Large intestine (tissue), 12 donors: ENCODE measurements around the gene MRPL16. TPM values are rescaled to one million over a fixed set of nuclear protein-coding genes. Genes with fewer than 3 reads are reported as not detected.
"Not testable (repeated sequence)": the region's sequence is repeated elsewhere in the genome, so short reads cannot be mapped to it uniquely, and the experiment has no call there.

Experiments
- DNase-seq, 2 donors: peaks; one replicate each; pipeline versions ENCODE4 v3.0.0 to v3.0.0-alpha.2; 2013
- H3K27ac ChIP-seq: one replicate; pipeline ENCODE4 v1.5.1; 2013; ENCODE audit warnings: low read length
- H3K27me3 ChIP-seq: 2 replicates; pipeline ENCODE4 v1.6.1; 2013; ENCODE audit warnings: low read length; ENCODE audit not compliant: control insufficient read depth, insufficient read depth
- H3K36me3 ChIP-seq: 2 replicates; pipeline ENCODE4 v1.6.1; 2013; ENCODE audit warnings: low read length; ENCODE audit not compliant: control insufficient read depth, insufficient read depth
- H3K4me1 ChIP-seq: one replicate; pipeline ENCODE4 v1.6.1; 2013; ENCODE audit warnings: low read length; ENCODE audit not compliant: control insufficient read depth, insufficient read depth
- H3K4me3 ChIP-seq: one replicate; pipeline ENCODE4 v1.5.1; 2013; ENCODE audit warnings: low read length
- H3K9me3 ChIP-seq: one replicate; pipeline ENCODE4 v1.6.1; 2013; ENCODE audit warnings: mild to moderate bottlenecking, low read depth, low read length, moderate library complexity; ENCODE audit not compliant: control insufficient read depth
- WGBS: methylation state at CpG from one replicate; pipeline ENCODE4 v1.1.5; 2013; ENCODE audit warnings: low lambda C conversion rate; ENCODE audit not compliant: insufficient coverage; 5-methylcytosine and 5-hydroxymethylcytosine counted together
- long read RNA-seq, 11 donors: transcript quantifications; one replicate each; lab custom pipeline, GENCODE V29; 2026
- polyA plus RNA-seq: library from polyadenylated mRNA; unstranded; fragments of 120-200 nt; gene quantifications from one replicate; pipeline ENCODE4 v1.2.1, GENCODE V29; 2013

Gene MRPL16
- polyA plus RNA-seq, result 52.4 TPM
- long read RNA-seq, donor 1, transcript MRPL16-201 (4 exons, 1,182 nt), result major isoform, 23 of 24 reads
- long read RNA-seq, donor 1, partial matches to known transcripts, result 0 of 24 reads
- long read RNA-seq, donor 1, other reads (novel, unspliced or antisense), result 0 of 24 reads
- long read RNA-seq, donor 2, transcript MRPL16-201 (4 exons, 1,182 nt), result major isoform, 47 of 49 reads
- long read RNA-seq, donor 2, partial matches to known transcripts, result 0 of 49 reads
- long read RNA-seq, donor 2, other reads (novel, unspliced or antisense), result 0 of 49 reads
- long read RNA-seq, donor 3, result 0 reads
- long read RNA-seq, donor 4, transcript MRPL16-201 (4 exons, 1,182 nt), result major isoform, 6 of 6 reads
- long read RNA-seq, donor 4, partial matches to known transcripts, result 0 of 6 reads
- long read RNA-seq, donor 4, other reads (novel, unspliced or antisense), result 0 of 6 reads
- long read RNA-seq, donor 5, transcript MRPL16-201 (4 exons, 1,182 nt), result major isoform, 25 of 25 reads
- long read RNA-seq, donor 5, partial matches to known transcripts, result 0 of 25 reads
- long read RNA-seq, donor 5, other reads (novel, unspliced or antisense), result 0 of 25 reads
- long read RNA-seq, donor 6, transcript MRPL16-201 (4 exons, 1,182 nt), result major isoform, 32 of 33 reads
- long read RNA-seq, donor 6, partial matches to known transcripts, result 0 of 33 reads
- long read RNA-seq, donor 6, other reads (novel, unspliced or antisense), result 0 of 33 reads
- long read RNA-seq, donor 7, transcript MRPL16-201 (4 exons, 1,182 nt), result major isoform, 17 of 18 reads
- long read RNA-seq, donor 7, partial matches to known transcripts, result 0 of 18 reads
- long read RNA-seq, donor 7, other reads (novel, unspliced or antisense), result 0 of 18 reads
- long read RNA-seq, donor 8, transcript MRPL16-201 (4 exons, 1,182 nt), result major isoform, 59 of 60 reads
- long read RNA-seq, donor 8, partial matches to known transcripts, result 0 of 60 reads
- long read RNA-seq, donor 8, other reads (novel, unspliced or antisense), result 0 of 60 reads
- long read RNA-seq, donor 9, transcript MRPL16-201 (4 exons, 1,182 nt), result major isoform, 26 of 30 reads
- long read RNA-seq, donor 9, partial matches to known transcripts, result 0 of 30 reads
- long read RNA-seq, donor 9, other reads (novel, unspliced or antisense), result 0 of 30 reads
- long read RNA-seq, donor 10, transcript MRPL16-201 (4 exons, 1,182 nt), result major isoform, 43 of 43 reads
- long read RNA-seq, donor 10, partial matches to known transcripts, result 0 of 43 reads
- long read RNA-seq, donor 10, other reads (novel, unspliced or antisense), result 0 of 43 reads
- long read RNA-seq, donor 11, transcript MRPL16-201 (4 exons, 1,182 nt), result major isoform, 31 of 36 reads
- long read RNA-seq, donor 11, partial matches to known transcripts, result 5 of 36 reads
- long read RNA-seq, donor 11, other reads (novel, unspliced or antisense), result 0 of 36 reads

DNA sequence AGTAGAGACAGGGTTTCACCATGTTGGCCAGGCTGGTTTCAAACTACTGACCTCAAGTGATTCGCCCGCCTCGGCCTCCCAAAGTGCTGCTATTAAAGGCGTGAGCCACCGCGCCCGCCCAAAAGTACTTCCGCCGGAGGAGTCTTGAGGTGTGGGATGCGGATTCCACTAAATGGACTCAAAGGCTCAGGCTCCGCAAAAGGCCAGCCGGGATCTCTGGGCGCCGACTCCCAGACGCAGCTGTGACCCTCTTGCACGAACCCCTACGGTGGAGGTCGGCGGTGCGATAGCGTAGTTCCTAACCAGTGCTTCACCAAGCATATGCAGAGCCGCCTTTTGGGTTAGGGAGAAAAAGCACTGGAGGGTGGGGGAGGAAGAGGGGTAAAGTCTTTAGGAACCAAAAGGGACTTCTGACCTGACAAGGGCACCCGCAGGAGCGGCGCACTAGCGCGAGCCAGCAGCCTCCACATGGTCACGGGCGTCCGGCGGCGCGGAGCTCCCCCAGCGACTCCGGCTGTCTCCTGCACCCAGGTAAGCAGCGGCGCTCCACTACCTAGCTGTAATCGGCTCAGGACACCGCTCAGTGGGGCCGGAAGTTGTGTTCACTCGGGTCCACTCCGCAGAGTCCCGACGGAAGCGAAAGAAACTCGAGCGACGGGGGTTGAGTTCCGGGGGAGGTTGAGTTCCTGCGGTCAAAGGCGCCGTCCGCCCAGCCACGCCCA lies at the start of gene MRPL16:
MRPL16 (minus strand) TSS at position 590 of the 722 bp plus-strand sequence; CDS start at position 470, 120 bp downstream.
- peaks cover 25% of the 10 kb centered on the region for H3K36me3 ChIP-seq
- peak; percentile 92 to 96 for DNase-seq
- peak within 1 kb of the TSS; percentile 99 for H3K4me3 ChIP-seq
- peaks cover 14% of the 10 kb centered on the region for H3K4me1 ChIP-seq
- no CpG with 5 or more reads among the region's 54 CpGs for WGBS
- H3K27ac ChIP-seq, result peak within 1 kb of the TSS; percentile 90
- no peaks in the 10 kb centered on the region for H3K9me3 ChIP-seq
- no peaks in the 10 kb centered on the region for H3K27me3 ChIP-seq

DNA sequence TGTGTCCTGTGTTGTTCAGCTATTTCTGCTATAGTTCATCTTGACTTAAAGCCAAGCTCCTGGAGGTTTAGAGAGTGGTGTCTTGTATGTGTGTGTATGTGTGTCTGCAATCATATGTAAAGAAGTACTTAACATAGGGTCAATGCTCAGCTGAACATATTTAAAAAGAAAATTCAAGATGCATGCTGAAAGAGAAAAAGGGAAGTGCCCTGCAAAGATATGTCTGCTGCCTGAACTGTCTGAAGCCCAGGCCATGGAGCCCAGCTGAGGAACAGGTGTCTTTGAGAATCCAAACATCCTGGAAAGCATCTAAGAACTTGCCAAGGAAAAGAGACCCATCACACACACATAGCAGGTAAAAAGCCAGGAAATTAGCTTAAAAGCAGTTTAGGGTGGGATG lies 49.1 kb upstream of the MRPL16 start:
- Histone ChIP-seq H3K4me1 (no peaks in the 10 kb centered on the region), H3K27ac (no peak overlapping the region), H3K9me3 (no peaks in the 10 kb centered on the region), H3K36me3 (no peaks in the 10 kb centered on the region), H3K4me3 (no peak overlapping the region), H3K27me3 (no peaks in the 10 kb centered on the region)
- no peak for DNase-seq

DNA sequence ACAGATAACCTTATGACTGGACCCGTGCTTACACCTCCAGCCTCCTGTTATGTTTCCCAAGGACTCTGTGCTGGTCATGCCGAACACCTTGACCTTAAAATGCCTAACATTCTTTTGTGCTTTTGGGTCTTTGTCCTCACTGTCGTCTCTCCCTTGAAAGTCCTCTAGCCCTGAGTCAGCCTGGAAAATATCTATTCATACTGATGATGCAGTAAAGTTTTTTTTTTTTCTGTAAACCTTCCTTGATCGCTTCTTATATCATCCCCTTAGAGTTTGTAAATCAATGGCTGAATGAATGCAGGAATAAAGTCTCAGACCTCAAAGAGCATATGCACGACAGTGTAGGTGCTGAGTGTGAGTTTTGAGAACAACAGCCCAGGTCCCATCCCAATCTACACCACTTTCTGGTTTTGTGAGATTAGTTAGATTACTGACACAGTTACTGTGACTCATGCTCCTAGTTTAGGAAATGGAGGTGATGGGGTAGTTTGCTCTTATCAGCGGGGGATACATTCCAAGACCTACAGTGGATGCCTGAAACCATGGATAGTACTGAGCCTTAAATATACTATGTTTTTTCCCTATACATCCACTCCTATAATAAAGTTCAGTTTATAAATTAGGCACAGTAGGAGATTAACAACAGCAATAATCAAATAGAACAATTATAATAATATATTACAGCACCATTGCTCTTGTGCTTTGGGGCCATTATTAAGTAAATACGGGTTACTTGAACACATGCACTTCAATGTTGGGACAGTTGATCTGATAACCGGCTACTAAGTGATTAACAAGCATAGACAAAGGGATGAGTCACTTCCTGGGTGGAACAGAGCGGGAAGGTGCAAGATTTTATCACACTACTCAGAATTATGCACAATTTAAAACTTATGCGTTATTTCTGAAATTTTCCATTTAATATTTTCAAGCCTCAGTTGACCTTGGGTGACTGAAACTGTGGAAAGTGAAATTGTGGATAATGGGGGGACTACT lies 47.2 kb upstream of the MRPL16 start:
- no peaks in the 10 kb centered on the region for H3K9me3 ChIP-seq
- no peak overlapping the region for H3K27ac ChIP-seq
- no peaks in the 10 kb centered on the region for H3K36me3 ChIP-seq
- no peaks in the 10 kb centered on the region for H3K4me1 ChIP-seq
- H3K27me3 ChIP-seq, result no peaks in the 10 kb centered on the region
- WGBS, result 72% methylated on average over 2 of the region's 10 CpGs
- DNase-seq, result no peak
- no peak overlapping the region for H3K4me3 ChIP-seq

DNA sequence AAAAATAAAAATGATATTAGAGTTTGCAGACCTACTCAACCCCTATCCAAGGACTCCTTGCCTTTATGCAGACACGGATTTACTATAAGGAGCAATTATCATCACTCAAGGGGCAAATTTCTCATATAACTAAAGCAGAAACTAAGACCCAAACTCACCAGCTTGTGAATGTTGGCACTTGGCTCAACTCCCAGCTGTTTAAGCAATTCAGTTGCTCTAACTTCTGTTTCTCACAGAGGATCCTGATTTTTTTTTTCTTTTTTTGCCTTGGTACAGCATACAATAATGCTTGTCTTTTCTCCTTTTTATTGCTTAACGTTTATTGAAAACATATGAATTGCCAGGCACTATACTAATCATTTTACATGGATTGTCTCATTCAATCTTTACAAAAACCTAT lies 44.3 kb upstream of the MRPL16 start:
- Histone ChIP-seq H3K4me1 (peaks cover under 1% of the 10 kb centered on the region), H3K27me3 (no peaks in the 10 kb centered on the region), H3K9me3 (no peaks in the 10 kb centered on the region), H3K27ac (no peak overlapping the region), H3K4me3 (no peak overlapping the region), H3K36me3 (no peaks in the 10 kb centered on the region)
- no peak for DNase-seq
- no CpG with 5 or more reads among the region's 2 CpGs for WGBS

DNA sequence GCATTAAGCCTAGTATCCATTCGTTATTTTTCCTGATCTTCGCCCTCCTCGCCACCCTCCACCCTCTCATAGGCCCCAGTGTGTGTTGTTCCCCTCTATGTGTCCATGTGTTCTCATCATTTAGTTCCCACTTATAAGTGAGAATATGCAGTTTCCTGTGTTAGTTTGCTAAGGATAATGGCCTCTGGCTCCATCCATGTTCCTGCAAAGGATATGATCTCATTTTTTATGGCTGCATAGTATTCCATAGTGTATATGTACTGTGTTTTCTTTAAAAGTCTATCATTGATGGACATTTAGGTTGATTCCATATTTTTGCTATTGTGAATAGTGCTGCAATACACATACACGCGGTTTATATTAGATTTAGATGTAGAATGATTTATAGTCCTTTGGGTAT lies 40.8 kb upstream of the MRPL16 start:
- not testable (repeated sequence) for DNase-seq, H3K4me3 ChIP-seq, H3K36me3 ChIP-seq, H3K27me3 ChIP-seq, H3K27ac ChIP-seq, H3K9me3 ChIP-seq
- 94% methylated on average over 3 of the region's 5 CpGs for WGBS
- H3K4me1 ChIP-seq, result peaks cover 13% of the 10 kb centered on the region

DNA sequence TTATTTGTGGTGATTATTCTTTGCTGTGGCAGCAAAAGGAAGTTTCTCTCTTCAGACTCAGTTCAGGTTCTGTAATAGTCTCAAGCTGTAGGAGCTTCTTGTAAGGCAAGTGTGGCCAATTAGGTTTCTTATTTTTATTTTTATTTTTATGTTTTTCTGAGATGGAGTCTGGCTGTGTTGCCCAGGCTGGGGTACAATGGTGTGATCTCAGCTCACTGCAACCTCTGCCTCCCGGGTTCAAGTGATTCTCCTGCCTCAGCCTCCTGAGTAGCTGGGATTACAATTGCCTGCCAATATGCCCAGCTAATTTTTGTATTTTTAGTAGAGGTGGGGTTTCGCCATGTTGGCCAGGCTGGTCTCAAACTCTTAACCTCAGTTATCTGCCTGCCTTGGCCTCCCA lies 39.0 kb upstream of the MRPL16 start:
- not testable (repeated sequence) for H3K36me3 ChIP-seq, H3K4me3 ChIP-seq, DNase-seq, H3K9me3 ChIP-seq, H3K27me3 ChIP-seq
- Histone ChIP-seq H3K4me1 (peaks cover 18% of the 10 kb centered on the region), H3K27ac (peak overlapping the region; percentile 85)
- WGBS, result no CpG with 5 or more reads among the region's 2 CpGs

DNA sequence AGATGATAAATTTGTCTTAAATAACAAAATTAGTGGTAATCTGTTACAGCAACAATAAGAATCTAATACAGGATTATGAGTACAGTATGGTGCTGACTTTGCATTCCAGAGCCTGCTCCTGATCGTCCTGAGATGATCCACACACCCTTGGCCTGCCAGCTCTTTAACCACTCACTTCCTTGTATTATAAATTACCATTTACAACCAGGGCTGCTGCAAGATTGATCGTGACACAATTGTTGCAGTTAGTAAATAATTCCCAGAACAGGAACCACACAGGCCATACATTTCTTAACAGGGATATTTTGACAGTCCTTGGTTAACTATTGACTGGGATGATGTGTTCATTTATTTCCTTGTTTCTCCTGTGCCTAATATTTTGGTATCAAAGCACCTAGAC lies 38.6 kb upstream of the MRPL16 start:
- Histone ChIP-seq H3K27ac (peak overlapping the region; percentile 85), H3K36me3 (no peaks in the 10 kb centered on the region), H3K4me1 (peaks cover 18% of the 10 kb centered on the region), H3K27me3 (no peaks in the 10 kb centered on the region), H3K9me3 (no peaks in the 10 kb centered on the region), H3K4me3 (no peak overlapping the region)
- no CpG with 5 or more reads among the region's 2 CpGs for WGBS
- DNase-seq, result peak; percentile 75 to 91

DNA sequence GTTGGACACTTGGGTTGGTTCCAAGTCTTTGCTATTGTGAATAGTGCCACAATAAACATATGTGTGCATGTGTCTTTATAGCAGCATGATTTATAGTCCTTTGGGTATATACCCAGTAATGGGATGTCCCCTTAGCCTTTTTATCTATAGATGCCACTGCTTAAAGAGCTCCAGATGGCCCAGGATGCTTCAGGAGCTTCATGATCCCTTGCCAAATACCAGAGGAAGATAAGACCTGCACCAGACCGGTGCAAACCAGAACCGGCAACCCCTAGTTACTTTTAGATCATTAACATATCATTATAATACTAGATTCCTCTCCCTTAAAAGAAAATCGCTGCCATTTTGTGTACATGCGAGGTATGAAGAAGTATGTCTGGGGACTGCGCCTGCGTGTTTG lies 37.9 kb upstream of the MRPL16 start:
- not testable (repeated sequence) for H3K9me3 ChIP-seq, H3K36me3 ChIP-seq, DNase-seq, H3K4me3 ChIP-seq, H3K27me3 ChIP-seq
- H3K27ac ChIP-seq, result peak overlapping the region; percentile 52
- peaks cover 18% of the 10 kb centered on the region for H3K4me1 ChIP-seq
- no CpG with 5 or more reads among the region's 6 CpGs for WGBS

DNA sequence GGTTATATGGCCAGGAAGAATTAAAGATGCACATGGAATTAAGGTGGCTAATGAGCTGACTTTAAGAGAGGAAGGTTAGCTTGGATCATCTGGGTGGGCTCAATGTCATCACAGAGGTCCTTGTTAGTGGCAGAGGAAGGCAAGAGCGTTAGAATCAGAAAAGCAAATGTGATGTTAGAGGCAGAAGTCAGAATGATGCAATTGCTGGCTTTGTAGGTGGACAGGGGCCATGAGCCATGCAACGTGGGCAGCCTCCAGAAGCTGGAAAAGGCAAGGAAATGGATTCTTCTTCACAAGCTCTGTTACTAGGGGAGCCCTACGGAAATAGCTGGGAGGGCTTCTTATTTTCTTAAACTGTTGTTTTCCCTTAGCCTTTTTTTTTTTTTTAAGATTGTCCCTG lies 37.0 kb upstream of the MRPL16 start:
- no peak for DNase-seq
- 86% methylated on average over 1 of the region's 3 CpGs for WGBS
- Histone ChIP-seq H3K36me3 (no peaks in the 10 kb centered on the region), H3K27ac (no peak overlapping the region), H3K4me3 (no peak overlapping the region), H3K4me1 (peaks cover 18% of the 10 kb centered on the region), H3K27me3 (no peaks in the 10 kb centered on the region), H3K9me3 (no peaks in the 10 kb centered on the region)
